Mesodermal cell (in vitro differentiated cells): ENCODE measurements around the gene DNAJB13.

Experiments used
- H3K27ac ChIP-seq: 2 replicates; pipeline ENCODE4 v1.7.0; 2013; ENCODE audit warnings: mild to moderate bottlenecking, low read depth, low read length, moderate library complexity; ENCODE audit not compliant: severe bottlenecking
- H3K36me3 ChIP-seq: 2 replicates; pipeline ENCODE4 v1.7.1; 2013; ENCODE audit warnings: mild to moderate bottlenecking, low read length, moderate library complexity; ENCODE audit not compliant: control insufficient read depth, insufficient read depth
- H3K4me1 ChIP-seq: one replicate; pipeline ENCODE4 v1.7.1; 2013; ENCODE audit warnings: mild to moderate bottlenecking, low read length; ENCODE audit not compliant: insufficient read depth, control insufficient read depth, poor library complexity, severe bottlenecking
- H3K4me3 ChIP-seq: 2 replicates; pipeline ENCODE4 v1.7.0; 2013; ENCODE audit warnings: low read length, control low read depth, mild to moderate bottlenecking; ENCODE audit not compliant: insufficient read depth, poor library complexity, severe bottlenecking; ENCODE audit errors: extremely low read depth
- H3K9me3 ChIP-seq: 2 replicates; pipeline ENCODE4 v1.7.1; 2013; ENCODE audit warnings: mild to moderate bottlenecking, low read length, moderate library complexity; ENCODE audit not compliant: control insufficient read depth
- WGBS, 2 experiments: methylation state at CpG; one replicate each; pipeline ENCODE4 v1.1.5; 2013; ENCODE audit warnings: missing lambda C conversion rate in 2 of 2; ENCODE audit not compliant: insufficient coverage in 2 of 2; 5-methylcytosine and 5-hydroxymethylcytosine counted together

DNAJB13 gene

GRCh38 chr11:73990730-73991129, 39.9 kb downstream of the DNAJB13 start:
- Histone ChIP-seq H3K27ac (no peak overlapping the region), H3K4me1 (no peaks in the 10 kb centered on the region), H3K4me3 (no peak overlapping the region), H3K9me3 (no peaks in the 10 kb centered on the region), H3K36me3 (no peaks in the 10 kb centered on the region)
- 86% methylated on average over 1 of the region's 2 CpGs; no CpG with 5 or more reads in 1 of the 2 experiments for WGBS, 2 experiments

GRCh38 chr11:73991471-73992006, 40.7 kb downstream of the DNAJB13 start:
- Histone ChIP-seq H3K36me3 (no peaks in the 10 kb centered on the region), H3K9me3 (no peaks in the 10 kb centered on the region), H3K27ac (no peak overlapping the region), H3K4me3 (no peak overlapping the region), H3K4me1 (no peaks in the 10 kb centered on the region)
- 80 to 100% methylated on average over 2 to 3 of the region's 6 CpGs for WGBS, 2 experiments

GRCh38 chr11:73995247-73995646, 44.4 kb downstream of the DNAJB13 start:
- no peaks in the 10 kb centered on the region for H3K4me1 ChIP-seq
- no peak overlapping the region for H3K27ac ChIP-seq
- no peaks in the 10 kb centered on the region for H3K9me3 ChIP-seq
- no peaks in the 10 kb centered on the region for H3K36me3 ChIP-seq
- H3K4me3 ChIP-seq: no peak overlapping the region
- 80% methylated on average over 1 of the region's 2 CpGs; no CpG with 5 or more reads in 1 of the 2 experiments for WGBS, 2 experiments

- no peaks in the 10 kb centered on the region for H3K4me1 ChIP-seq
- no peak overlapping the region for H3K4me3 ChIP-seq
- WGBS, 2 experiments: 75 to 83% methylated on average over 1 to 2 of the region's 2 CpGs
- H3K9me3 ChIP-seq: no peaks in the 10 kb centered on the region
- H3K36me3 ChIP-seq: no peaks in the 10 kb centered on the region
- no peak overlapping the region for H3K27ac ChIP-seq
Measured at GRCh38 chr11:73995731-73996130, 44.9 kb downstream of the DNAJB13 start.

GRCh38 chr11:73996161-73996747, 45.4 kb downstream of the DNAJB13 start:
- no peaks in the 10 kb centered on the region for H3K9me3 ChIP-seq
- no peaks in the 10 kb centered on the region for H3K4me1 ChIP-seq
- H3K36me3 ChIP-seq: no peaks in the 10 kb centered on the region
- 85% methylated on average over 2 to 4 of the region's 4 CpGs for WGBS, 2 experiments
- H3K27ac ChIP-seq: no peak overlapping the region
- H3K4me3 ChIP-seq: no peak overlapping the region

- WGBS, 2 experiments: 79 to 83% methylated on average over 5 of the region's 6 CpGs
Measured at GRCh38 chr11:73997120-73997770, 46.4 kb downstream of the DNAJB13 start.

GRCh38 chr11:73998846-73999575, 48.2 kb downstream of the DNAJB13 start:
- WGBS, 2 experiments: 89 to 96% methylated on average over 8 to 9 of the region's 13 CpGs
- Histone ChIP-seq H3K36me3 (peaks cover 11% of the 10 kb centered on the region), H3K27ac (no peak overlapping the region), H3K4me3 (no peak overlapping the region), H3K9me3 (no peaks in the 10 kb centered on the region), H3K4me1 (no peaks in the 10 kb centered on the region)

More at GRCh38 chr11:73997120-73997770, 46.4 kb downstream of the DNAJB13 start:
- Histone ChIP-seq H3K4me3 (no peak overlapping the region), H3K27ac (no peak overlapping the region), H3K4me1 (no peaks in the 10 kb centered on the region), H3K36me3 (peaks cover 2% of the 10 kb centered on the region), H3K9me3 (no peaks in the 10 kb centered on the region)

GRCh38 chr11:73999581-74000306, 48.9 kb downstream of the DNAJB13 start:
- WGBS, 2 experiments: 84 to 97% methylated on average over 6 to 8 of the region's 8 CpGs
- no peaks in the 10 kb centered on the region for H3K9me3 ChIP-seq
- H3K36me3 ChIP-seq: peaks cover 11% of the 10 kb centered on the region
- H3K4me1 ChIP-seq: no peaks in the 10 kb centered on the region
- no peak overlapping the region for H3K4me3 ChIP-seq
- H3K27ac ChIP-seq: no peak overlapping the region

GRCh38 chr11:74000307-74001133, 49.7 kb downstream of the DNAJB13 start:
- Histone ChIP-seq H3K4me1 (no peaks in the 10 kb centered on the region), H3K27ac (no peak overlapping the region), H3K36me3 (peaks cover 11% of the 10 kb centered on the region), H3K9me3 (no peaks in the 10 kb centered on the region), H3K4me3 (no peak overlapping the region)
- WGBS, 2 experiments: 82 to 90% methylated on average over 5 to 8 of the region's 14 CpGs
